Lung (tissue), 12 donors: ENCODE results near the gene CEND1. TPM values are rescaled to one million over a fixed set of nuclear protein-coding genes. Genes with fewer than 3 reads are reported as not detected.

Experiments
- ATAC-seq: fragments of 200-7000 bp; cut with Tn5 transposase; one replicate; pipeline ENCODE4 v1.9.1; 2020; ENCODE audit warnings: moderate number of reproducible peaks; ENCODE audit not compliant: insufficient read depth, low FRiP score
- DNase-seq, 3 donors: peaks; one replicate each; pipeline ENCODE4 v3.0.0-alpha.2; 2013 to 2017
- H3K27ac ChIP-seq, 2 donors: one replicate each; pipeline ENCODE4 v1.5.1; 2013; ENCODE audit warnings: mild to moderate bottlenecking in 2 of 2, moderate library complexity in 2 of 2, control low read depth in 1 of 2, inconsistent platforms in 1 of 2, low read depth in 1 of 2, low read length in 1 of 2
- H3K27me3 ChIP-seq, 3 donors: one replicate each; pipeline ENCODE4 v1.5.1; 2013; ENCODE audit warnings: low read length in 2 of 3; ENCODE audit not compliant: control insufficient read depth in 3 of 3, insufficient read depth in 3 of 3
- H3K36me3 ChIP-seq, 4 donors: one replicate each; pipeline ENCODE4 v1.5.1; 2013; ENCODE audit warnings: low read length in 4 of 4, mild to moderate bottlenecking in 1 of 4, moderate library complexity in 1 of 4; ENCODE audit not compliant: control insufficient read depth in 4 of 4, insufficient read depth in 4 of 4
- H3K4me1 ChIP-seq, 5 donors: one replicate each; pipeline ENCODE4 v1.5.1; 2013; ENCODE audit warnings: low read length in 5 of 5, mild to moderate bottlenecking in 2 of 5, moderate library complexity in 1 of 5; ENCODE audit not compliant: control insufficient read depth in 5 of 5, insufficient read depth in 5 of 5
- H3K4me3 ChIP-seq: one replicate; pipeline ENCODE4 v1.5.1; 2013; ENCODE audit warnings: mild to moderate bottlenecking, control low read depth, moderate library complexity
- H3K9ac ChIP-seq, 2 donors: one replicate each; pipeline ENCODE4 v1.5.1; 2013; ENCODE audit warnings: low read length in 2 of 2, control low read depth in 1 of 2; ENCODE audit not compliant: insufficient read depth in 1 of 2
- H3K9me3 ChIP-seq, 4 donors: one replicate each; pipeline ENCODE4 v1.5.1; 2013; ENCODE audit warnings: low read length in 3 of 4, mild to moderate bottlenecking in 1 of 4, moderate library complexity in 1 of 4; ENCODE audit not compliant: control insufficient read depth in 4 of 4, insufficient read depth in 3 of 4
- WGBS, 2 donors: extraction: QIAGEN DNeasy Blood & Tissue Kit; methylation state at CpG; one replicate each; pipeline ENCODE4 v1.1.7; 2013; 5-methylcytosine and 5-hydroxymethylcytosine counted together
- polyA plus RNA-seq, 2 donors: library from polyadenylated mRNA; stranded (reverse); fragments of 200-250 nt; gene quantifications; one replicate each; pipeline ENCODE4 v1.2.1, GENCODE V29; 2013
- total RNA-seq, 2 donors: library from RNA; depleted of rRNA in 1 of 2; stranded (reverse); fragments of >200 nt in 1 of 2; gene quantifications; one replicate each; pipeline ENCODE4 v1.2.1, GENCODE V29; 2014 to 2021
- TF ChIP-seq, protein P1 (sequence below): IDR thresholded peaks from 2 replicates; pipeline ENCODE4 v1.5.1; 2012; ENCODE audit warnings: mild to moderate bottlenecking; ENCODE audit errors: control extremely low read depth, extremely low read depth
- donor health status: control.
- donor health status: control.
- donor health status: Bipolar disorder and iron deficiency.
- donor health status: healthy.
- donor health status: DM: yes; HTN: yes; CAD: no.

CEND1 gene
- total and polyA plus RNA-seq, 4 donors, result 0.10 to 0.18 (median 0.14) TPM; not detected in 1

DNA sequence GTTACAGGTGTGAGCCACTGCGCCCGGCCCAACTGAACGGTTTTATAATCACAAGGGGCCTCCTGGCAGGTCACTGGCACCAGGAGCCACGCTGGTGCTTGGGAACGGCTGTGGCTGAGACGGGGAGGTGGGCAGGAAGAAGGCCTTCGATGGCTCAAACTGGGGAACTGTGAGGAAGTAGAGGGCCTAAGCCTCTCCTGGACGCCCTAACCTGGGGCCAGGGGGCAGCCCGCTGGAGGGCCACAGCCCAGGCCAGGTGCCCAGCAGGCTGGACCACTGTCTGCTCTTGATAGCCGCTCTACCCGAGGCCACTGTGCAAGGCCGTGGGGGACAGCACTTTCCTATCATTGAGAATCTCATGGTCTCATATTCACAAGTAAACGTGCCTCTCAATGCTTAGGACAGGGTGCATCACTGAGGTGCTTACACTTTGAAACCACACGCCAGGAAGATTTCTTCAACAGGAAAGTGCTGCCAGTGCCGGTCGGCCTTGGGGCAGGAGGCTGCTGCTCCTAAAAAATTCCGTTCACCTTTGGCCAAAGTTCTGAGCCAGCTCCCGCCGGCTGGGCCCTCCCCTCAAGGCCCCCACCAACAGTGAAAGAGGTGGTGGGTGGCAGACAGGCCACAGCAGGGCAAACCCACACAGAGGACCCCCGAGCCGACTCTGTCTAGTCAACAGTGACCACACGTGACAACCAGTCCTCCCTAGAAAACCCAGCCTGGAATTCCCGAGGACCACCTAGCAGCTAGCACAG is 19.8 kb downstream of the CEND1 start:
- Histone ChIP-seq H3K27ac (no peak overlapping the region), H3K4me3 (no peak overlapping the region), H3K27me3 (no peaks in the 10 kb centered on the region), H3K9ac (no peak overlapping the region), H3K4me1 (peaks cover 0 to 2% (median 0%) of the 10 kb centered on the region in 5 donors), H3K36me3 (peaks cover 0 to 56% (median 17%) of the 10 kb centered on the region in 4 donors), H3K9me3 (no peaks in the 10 kb centered on the region)
- 91% methylated on average over 23 of the region's 23 CpGs for WGBS, 2 donors
- no peak for ATAC-seq
- TF ChIP-seq, protein P1, sequence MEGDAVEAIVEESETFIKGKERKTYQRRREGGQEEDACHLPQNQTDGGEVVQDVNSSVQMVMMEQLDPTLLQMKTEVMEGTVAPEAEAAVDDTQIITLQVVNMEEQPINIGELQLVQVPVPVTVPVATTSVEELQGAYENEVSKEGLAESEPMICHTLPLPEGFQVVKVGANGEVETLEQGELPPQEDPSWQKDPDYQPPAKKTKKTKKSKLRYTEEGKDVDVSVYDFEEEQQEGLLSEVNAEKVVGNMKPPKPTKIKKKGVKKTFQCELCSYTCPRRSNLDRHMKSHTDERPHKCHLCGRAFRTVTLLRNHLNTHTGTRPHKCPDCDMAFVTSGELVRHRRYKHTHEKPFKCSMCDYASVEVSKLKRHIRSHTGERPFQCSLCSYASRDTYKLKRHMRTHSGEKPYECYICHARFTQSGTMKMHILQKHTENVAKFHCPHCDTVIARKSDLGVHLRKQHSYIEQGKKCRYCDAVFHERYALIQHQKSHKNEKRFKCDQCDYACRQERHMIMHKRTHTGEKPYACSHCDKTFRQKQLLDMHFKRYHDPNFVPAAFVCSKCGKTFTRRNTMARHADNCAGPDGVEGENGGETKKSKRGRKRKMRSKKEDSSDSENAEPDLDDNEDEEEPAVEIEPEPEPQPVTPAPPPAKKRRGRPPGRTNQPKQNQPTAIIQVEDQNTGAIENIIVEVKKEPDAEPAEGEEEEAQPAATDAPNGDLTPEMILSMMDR, result no peak
- DNase-seq, result no peak

DNA sequence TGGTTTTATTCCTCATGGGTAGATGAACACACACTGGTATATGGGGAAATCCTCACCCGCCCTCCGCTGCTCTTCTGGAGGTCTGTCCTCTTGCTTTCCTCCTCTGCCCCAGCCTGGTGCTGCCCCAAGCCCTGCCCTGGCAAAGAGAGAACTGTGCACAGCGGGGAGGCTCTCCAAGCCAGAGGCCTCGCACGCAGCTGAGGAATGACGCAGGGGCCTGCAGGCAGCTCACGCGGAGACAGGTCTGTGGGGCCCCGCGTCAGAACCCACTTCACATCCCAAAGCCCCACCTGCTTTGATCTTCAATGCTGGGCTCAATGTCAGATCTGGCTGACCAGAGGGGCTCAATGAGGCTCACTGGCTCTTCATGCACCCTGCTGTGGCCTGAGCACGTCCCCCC is 22.7 kb downstream of the CEND1 start:
- no peak overlapping the region for H3K4me3 ChIP-seq
- no peak for ATAC-seq
- 95% methylated on average over 11 of the region's 11 CpGs for WGBS, 2 donors
- H3K9me3 ChIP-seq, result no peaks in the 10 kb centered on the region
- H3K9ac ChIP-seq, result no peak overlapping the region
- H3K27ac ChIP-seq, result no peak overlapping the region
- no peaks in the 10 kb centered on the region for H3K4me1 ChIP-seq
- TF ChIP-seq, protein P1, result no peak
- H3K36me3 ChIP-seq, result peaks cover 12 to 65% (median 23%) of the 10 kb centered on the region in 4 donors
- DNase-seq, result no peak
- H3K27me3 ChIP-seq, result no peaks in the 10 kb centered on the region

DNA sequence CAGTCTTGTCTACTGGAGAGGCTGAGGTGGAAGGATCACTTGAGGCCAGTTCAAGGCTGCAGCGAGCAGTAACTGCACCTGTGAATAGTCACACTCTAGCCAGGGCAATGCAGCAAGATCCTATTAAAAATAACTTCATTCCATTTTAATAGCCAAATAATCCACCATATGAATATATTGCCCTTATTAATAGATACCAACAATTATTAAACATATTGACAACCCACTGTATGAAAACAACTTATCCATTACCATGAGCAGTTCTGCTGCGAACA is 23.0 kb downstream of the CEND1 start:
- H3K4me1 ChIP-seq, result no peaks in the 10 kb centered on the region
- ATAC-seq (no peak), DNase-seq (no peak)
- peaks cover 12 to 65% (median 24%) of the 10 kb centered on the region in 4 donors for H3K36me3 ChIP-seq
- no peaks in the 10 kb centered on the region for H3K9me3 ChIP-seq
- no peak overlapping the region for H3K9ac ChIP-seq
- no peak overlapping the region for H3K4me3 ChIP-seq
- WGBS, 2 donors, result 92 to 94% methylated on average over 2 of the region's 2 CpGs
- TF ChIP-seq, protein P1, result no peak
- no peaks in the 10 kb centered on the region for H3K27me3 ChIP-seq
- no peak overlapping the region for H3K27ac ChIP-seq
